Stimulated activated naive B cell treated with anti-CD40 and anti-IgM and Interleukin-4, amounts not matched to agents 10 μg/mL and 1 μg/mL and 100 μg/mL, for 72 hours (primary cell): ENCODE measurements around the gene SMIM17.

Experiments used
- ATAC-seq, 2 donors: fragments of 150-1000 bp; cut with Tn5 transposase; replicated peaks; 2 replicates each; pipeline ENCODE4 v1.10.0; 2021; ENCODE audit warnings: moderate library complexity in 1 of 2
- DNase-seq: peaks from one replicate; pipeline ENCODE4 v3.0.0; 2021
- H3K27ac Mint-ChIP-seq: one replicate; pipeline ENCODE4 v1.8.0; 2022; ENCODE audit warnings: mild to moderate bottlenecking, mixed read lengths
- H3K27me3 Mint-ChIP-seq, 2 donors: one replicate each; pipeline ENCODE4 v1.8.0; 2022; ENCODE audit warnings: mixed read lengths in 2 of 2
- H3K36me3 Mint-ChIP-seq, 2 donors: one replicate each; pipeline ENCODE4 v1.8.0; 2022; ENCODE audit warnings: mixed read lengths in 2 of 2, mild to moderate bottlenecking in 1 of 2
- H3K4me1 Mint-ChIP-seq, 2 donors: one replicate each; pipeline ENCODE4 v1.8.0; 2022; ENCODE audit warnings: mixed read lengths in 2 of 2, mild to moderate bottlenecking in 1 of 2
- H3K4me3 Mint-ChIP-seq, 2 donors: one replicate each; pipeline ENCODE4 v1.8.0; 2022; ENCODE audit warnings: mild to moderate bottlenecking in 2 of 2, mixed read lengths in 2 of 2, moderate library complexity in 1 of 2
- H3K9me3 Mint-ChIP-seq, 2 donors: one replicate each; pipeline ENCODE4 v1.8.0; 2022; ENCODE audit warnings: mixed read lengths in 2 of 2, mild to moderate bottlenecking in 1 of 2

SMIM17 gene

GRCh38 chr19:56622374-56622773 is 20.6 kb upstream of the SMIM17 start:
- H3K27me3 Mint-ChIP-seq: no peaks in the 10 kb centered on the region
- peaks cover 75 to 85% of the 10 kb centered on the region in 2 donors for H3K36me3 Mint-ChIP-seq
- H3K27ac Mint-ChIP-seq: no peak overlapping the region
- ATAC-seq: no peak
- no peak overlapping the region for H3K4me3 Mint-ChIP-seq
- no peak for DNase-seq
- H3K9me3 Mint-ChIP-seq: peaks cover 23 to 28% of the 10 kb centered on the region in 2 donors
- peaks cover 0 to 3% of the 10 kb centered on the region in 2 donors for H3K4me1 Mint-ChIP-seq

DNA sequence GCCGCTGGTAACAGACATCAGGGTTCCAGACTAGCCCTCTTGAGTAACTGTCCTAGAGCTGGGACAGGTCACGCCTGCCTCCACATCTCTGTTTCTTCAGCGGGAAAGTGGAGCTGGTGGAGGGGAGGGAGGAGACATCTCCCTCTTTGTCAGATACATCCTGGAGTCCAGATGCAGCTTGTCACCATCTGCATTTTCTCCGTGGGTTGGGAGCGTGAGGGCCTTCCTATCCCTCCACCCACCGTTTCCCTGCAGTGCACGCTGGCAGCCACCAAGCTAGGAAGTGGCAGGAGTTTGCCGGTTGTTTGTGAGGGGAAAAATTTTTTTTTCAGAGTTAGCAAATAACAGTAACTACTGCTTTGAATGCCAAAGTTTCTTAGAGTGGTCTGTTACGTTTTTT is 20.0 kb upstream of the SMIM17 start:
- Mint-ChIP-seq H3K9me3 (peaks cover 17 to 29% of the 10 kb centered on the region in 2 donors), H3K27me3 (no peaks in the 10 kb centered on the region)

GRCh38 chr19:56625708-56626107 is 17.3 kb upstream of the SMIM17 start:
- DNase-seq: no peak
- ATAC-seq: no peak
- no peak overlapping the region for H3K4me3 Mint-ChIP-seq
- H3K9me3 Mint-ChIP-seq: peaks cover 26 to 34% of the 10 kb centered on the region in 2 donors
- H3K27me3 Mint-ChIP-seq: no peaks in the 10 kb centered on the region
- peaks cover 67 to 72% of the 10 kb centered on the region in 2 donors for H3K36me3 Mint-ChIP-seq
- no peak overlapping the region for H3K27ac Mint-ChIP-seq
- no peaks in the 10 kb centered on the region for H3K4me1 Mint-ChIP-seq

More for the DNA sequence above, 20.0 kb upstream of the SMIM17 start:
- Mint-ChIP-seq H3K27ac (no peak overlapping the region), H3K36me3 (peaks cover 74 to 85% of the 10 kb centered on the region in 2 donors), H3K4me1 (peaks cover 0 to 3% of the 10 kb centered on the region in 2 donors), H3K4me3 (no peak overlapping the region)
- no peak for DNase-seq
- ATAC-seq: no peak

GRCh38 chr19:56633021-56633420 is 9.9 kb upstream of the SMIM17 start:
- Mint-ChIP-seq H3K27ac (no peak overlapping the region), H3K36me3 (peaks cover 14 to 25% of the 10 kb centered on the region in 2 donors), H3K4me3 (no peak overlapping the region), H3K9me3 (peaks cover 31 to 44% of the 10 kb centered on the region in 2 donors), H3K4me1 (no peaks in the 10 kb centered on the region), H3K27me3 (peaks cover 4 to 5% of the 10 kb centered on the region in 2 donors)
- DNase-seq (no peak), ATAC-seq (no peak)

DNA sequence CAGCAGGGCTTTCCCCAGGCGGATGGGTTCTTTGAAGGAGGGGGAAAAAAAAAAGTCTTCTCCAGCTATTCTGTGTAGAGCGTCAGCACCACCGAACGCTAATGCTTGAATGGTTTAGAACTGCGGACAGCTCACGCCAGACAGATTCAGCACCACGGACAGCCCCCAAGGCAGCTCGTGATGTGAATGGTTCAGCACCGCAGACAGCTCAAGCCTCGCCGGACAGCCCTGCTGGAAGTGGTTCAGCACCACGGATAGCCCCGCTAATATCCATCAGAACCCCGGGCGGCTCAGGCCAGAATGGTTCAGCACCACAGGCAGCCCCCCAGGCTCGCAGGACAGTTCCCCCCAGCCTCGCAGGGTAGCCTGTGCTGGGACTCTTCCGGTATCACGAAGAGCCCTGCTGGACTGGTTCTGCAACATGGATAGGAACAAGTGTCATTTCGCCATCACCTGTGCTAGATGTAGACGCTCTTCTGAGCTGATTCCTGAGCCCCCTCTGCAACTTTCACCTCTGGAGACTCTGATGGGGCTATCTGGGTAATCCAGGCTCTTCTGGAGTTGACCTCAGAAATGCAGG is 4.9 kb upstream of the SMIM17 start:
- peak; percentile 68 to 77 for ATAC-seq
- Mint-ChIP-seq H3K27me3 (peaks cover 10 to 33% of the 10 kb centered on the region in 2 donors), H3K9me3 (peaks cover 23 to 29% of the 10 kb centered on the region in 2 donors), H3K36me3 (peaks cover 12 to 19% of the 10 kb centered on the region in 2 donors), H3K27ac (no peak overlapping the region), H3K4me1 (peaks cover 0 to 2% of the 10 kb centered on the region in 2 donors), H3K4me3 (no peak overlapping the region)
- DNase-seq: peak; percentile 58

DNA sequence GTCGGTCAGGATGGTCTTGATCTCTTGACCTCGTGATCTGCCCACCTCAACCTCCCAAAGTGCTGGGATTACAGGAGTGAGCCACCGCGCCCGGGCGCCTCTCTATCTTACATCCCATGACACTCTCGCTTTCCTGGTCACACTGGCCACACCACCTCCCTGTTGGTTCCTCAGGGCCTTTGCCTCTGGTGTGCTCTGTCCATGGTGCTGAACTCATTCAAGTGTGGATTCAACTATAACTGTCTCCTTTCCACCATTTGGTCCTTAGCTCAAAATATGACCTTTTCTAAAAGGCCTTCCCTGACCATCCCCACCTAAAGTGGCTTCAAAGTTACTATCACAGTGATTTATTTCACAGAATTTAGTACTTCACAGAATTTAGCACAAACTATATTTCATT is 3.7 kb upstream of the SMIM17 start:
- ATAC-seq (no peak), DNase-seq (no peak)
- Mint-ChIP-seq H3K27me3 (peaks cover 19 to 42% of the 10 kb centered on the region in 2 donors), H3K4me1 (peaks cover 5 to 6% of the 10 kb centered on the region in 2 donors), H3K4me3 (no peak overlapping the region), H3K27ac (no peak overlapping the region), H3K9me3 (peaks cover 21 to 30% of the 10 kb centered on the region in 2 donors), H3K36me3 (peaks cover 16 to 23% of the 10 kb centered on the region in 2 donors)

DNA sequence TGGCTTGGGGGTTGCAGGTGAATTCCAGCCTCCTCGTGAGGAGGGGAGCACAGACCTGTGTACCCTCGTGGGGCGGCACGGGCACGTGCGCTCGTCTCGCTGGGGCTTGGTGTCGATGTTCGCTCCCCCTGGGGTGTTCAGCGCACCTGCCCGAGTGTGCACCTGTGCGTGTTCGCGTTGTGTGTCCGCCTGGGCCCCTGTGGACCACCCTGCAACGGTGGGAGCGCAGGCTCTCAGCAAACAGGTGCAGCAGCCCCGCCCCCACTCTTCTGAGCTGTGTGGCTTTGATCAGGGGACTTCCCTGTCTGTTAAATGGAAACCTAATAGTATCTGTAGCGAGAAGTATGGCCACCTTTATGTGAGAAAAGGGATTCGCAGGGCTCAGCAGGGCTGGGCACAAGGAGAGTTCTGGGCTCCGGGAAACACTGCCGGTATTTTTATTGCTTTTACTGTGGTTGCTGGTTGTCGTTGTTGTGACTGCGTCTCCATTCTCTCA is 549 bp downstream of the SMIM17 start:
- Mint-ChIP-seq H3K27me3 (peaks cover 33 to 52% of the 10 kb centered on the region in 2 donors), H3K4me1 (peaks cover 5 to 6% of the 10 kb centered on the region in 2 donors), H3K36me3 (peaks cover 26 to 28% of the 10 kb centered on the region in 2 donors), H3K4me3 (no peak overlapping the region), H3K27ac (no peak overlapping the region), H3K9me3 (peaks cover 29 to 34% of the 10 kb centered on the region in 2 donors)
- peak in 1 of 2 donors; percentile 50 for ATAC-seq
- no peak for DNase-seq

- H3K4me1 Mint-ChIP-seq: no peaks in the 10 kb centered on the region
- H3K27ac Mint-ChIP-seq: no peak overlapping the region
- H3K27me3 Mint-ChIP-seq: peaks cover 3 to 17% of the 10 kb centered on the region in 2 donors
- ATAC-seq (no peak), DNase-seq (no peak)
- peaks cover under 1 to 3% of the 10 kb centered on the region in 2 donors for H3K36me3 Mint-ChIP-seq
- H3K9me3 Mint-ChIP-seq: peaks cover 15 to 22% of the 10 kb centered on the region in 2 donors
- H3K4me3 Mint-ChIP-seq: no peak overlapping the region
Measured at GRCh38 chr19:56654151-56654550, 11.2 kb downstream of the SMIM17 start.

DNA sequence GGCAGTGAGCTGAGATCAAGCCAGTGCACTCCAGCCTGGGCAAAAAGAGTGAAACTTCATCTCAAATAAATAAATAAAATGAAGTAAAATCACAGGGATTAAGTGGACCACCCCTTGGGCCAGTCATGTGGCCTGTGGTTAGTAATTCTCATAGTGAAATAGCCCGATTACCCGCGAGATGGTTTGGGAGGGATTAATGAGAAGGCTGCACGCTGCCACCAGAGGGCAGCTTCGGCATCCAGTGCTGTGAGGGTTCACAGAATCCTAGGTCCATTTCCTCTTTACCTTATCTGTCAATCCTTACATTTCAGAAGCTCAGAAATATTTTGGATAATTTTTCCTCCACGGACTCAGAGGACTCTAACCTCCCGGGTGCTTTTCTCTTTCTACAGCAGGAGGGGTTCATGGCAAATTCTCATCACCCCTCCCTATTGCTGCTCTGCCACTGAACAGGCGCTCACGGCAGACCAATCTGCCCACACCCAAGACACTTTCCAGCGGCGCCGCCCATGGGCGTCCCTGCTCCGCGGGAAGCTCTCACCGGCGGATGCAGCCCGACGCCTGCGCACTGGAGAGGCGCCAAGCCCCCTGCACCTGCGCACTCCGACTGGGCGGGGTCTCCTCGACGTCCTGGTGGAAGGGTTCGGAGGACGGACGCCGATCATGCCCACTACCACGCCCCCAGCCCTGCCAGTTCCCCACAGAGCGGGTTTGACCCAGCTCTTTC is 17.6 kb downstream of the SMIM17 start:
- H3K9me3 Mint-ChIP-seq: peaks cover 0 to 13% of the 10 kb centered on the region in 2 donors

DNA sequence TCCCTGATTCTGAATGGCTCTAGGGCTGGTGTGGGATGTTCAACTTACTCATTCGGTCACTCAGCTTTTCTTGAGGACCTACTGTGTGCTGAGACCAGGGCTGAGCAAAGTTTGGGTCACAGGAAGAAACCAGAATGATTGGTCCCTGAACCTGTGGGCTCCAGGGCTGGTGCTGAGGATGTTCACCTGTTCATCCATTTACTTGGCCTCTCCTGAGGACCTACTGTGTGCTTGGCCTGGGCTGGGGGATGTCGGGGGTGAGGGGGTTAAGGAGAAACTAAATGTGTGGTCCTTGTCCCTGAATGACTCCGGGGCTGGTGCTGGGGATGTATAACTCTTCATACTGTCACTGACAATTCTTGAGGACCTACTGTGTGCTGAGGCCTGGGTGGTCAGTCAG is 18.3 kb downstream of the SMIM17 start:
- ATAC-seq (no peak), DNase-seq (no peak)
- peaks cover 0 to 9% of the 10 kb centered on the region in 2 donors for H3K4me1 Mint-ChIP-seq
- H3K27ac Mint-ChIP-seq: no peak overlapping the region
- H3K4me3 Mint-ChIP-seq: peak overlapping the region in 1 of 2 donors; percentile 79
- H3K36me3 Mint-ChIP-seq: peaks cover 38 to 39% of the 10 kb centered on the region in 2 donors
- peaks cover 0 to 14% of the 10 kb centered on the region in 2 donors for H3K27me3 Mint-ChIP-seq
- H3K9me3 Mint-ChIP-seq: peaks cover 0 to 13% of the 10 kb centered on the region in 2 donors

More for the DNA sequence above, 17.6 kb downstream of the SMIM17 start:
- ATAC-seq (peak; percentile 86 to 89), DNase-seq (peak; percentile 21)
- H3K27me3 Mint-ChIP-seq: peaks cover 0 to 14% of the 10 kb centered on the region in 2 donors
- peaks cover 33 to 36% of the 10 kb centered on the region in 2 donors for H3K36me3 Mint-ChIP-seq
- H3K4me3 Mint-ChIP-seq: peak overlapping the region; percentile 65 to 79
- peaks cover 0 to 9% of the 10 kb centered on the region in 2 donors for H3K4me1 Mint-ChIP-seq
- no peak overlapping the region for H3K27ac Mint-ChIP-seq

DNA sequence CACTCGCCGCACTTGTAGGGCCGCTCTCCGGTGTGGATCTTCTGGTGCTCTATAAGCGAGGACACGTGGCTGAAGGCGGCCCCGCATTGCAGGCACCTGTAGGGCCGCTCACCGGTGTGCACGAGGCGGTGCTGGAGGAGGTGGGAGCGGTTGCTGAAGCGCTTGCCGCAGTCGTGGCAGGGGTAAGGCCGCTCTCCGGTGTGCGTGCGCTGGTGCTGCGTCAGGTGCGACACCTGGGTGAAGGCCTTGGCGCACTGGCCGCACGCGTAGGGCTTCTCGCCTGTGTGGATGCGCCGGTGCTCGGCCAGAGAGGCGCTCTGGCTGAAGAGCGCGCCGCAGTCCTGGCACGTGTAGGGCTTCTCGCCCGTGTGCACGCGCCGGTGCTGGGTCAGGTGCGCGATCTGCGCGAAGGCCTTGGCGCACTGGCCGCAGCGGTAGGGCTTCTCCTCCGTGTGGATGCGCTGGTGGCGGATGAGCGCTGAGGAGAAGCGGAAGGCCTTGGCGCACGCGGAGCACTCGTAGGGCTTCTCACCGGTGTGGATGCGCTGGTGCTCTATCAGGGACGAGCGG is 21.1 kb downstream of the SMIM17 start:
- Mint-ChIP-seq H3K9me3 (peaks cover 4 to 9% of the 10 kb centered on the region in 2 donors), H3K27me3 (peaks cover 0 to 7% of the 10 kb centered on the region in 2 donors), H3K4me1 (peaks cover 3 to 15% of the 10 kb centered on the region in 2 donors), H3K4me3 (no peak overlapping the region), H3K27ac (no peak overlapping the region), H3K36me3 (peaks cover 46 to 48% of the 10 kb centered on the region in 2 donors)
- ATAC-seq: no peak
- no peak for DNase-seq

DNA sequence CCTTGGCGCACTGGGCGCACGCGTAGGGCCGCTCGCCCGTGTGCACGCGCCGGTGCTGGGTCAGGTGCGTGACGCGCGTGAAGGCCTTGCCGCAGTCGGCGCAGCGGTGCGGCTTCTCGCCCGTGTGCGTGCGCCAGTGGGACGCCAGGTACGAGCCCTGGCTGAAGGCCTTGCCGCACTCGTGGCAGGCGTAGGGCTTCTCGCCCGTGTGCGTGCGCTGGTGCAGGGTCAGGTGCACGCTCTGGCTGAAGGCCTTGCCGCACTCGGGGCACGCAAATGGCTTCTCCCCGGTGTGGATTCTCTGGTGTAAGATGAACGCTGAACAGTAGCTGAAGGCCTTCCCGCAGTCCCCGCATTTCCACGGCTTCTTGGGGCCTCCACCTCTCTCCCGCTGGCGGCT is 21.6 kb downstream of the SMIM17 start:
- no peak overlapping the region for H3K27ac Mint-ChIP-seq
- H3K36me3 Mint-ChIP-seq: peaks cover 47 to 50% of the 10 kb centered on the region in 2 donors
- H3K4me1 Mint-ChIP-seq: peaks cover 3 to 17% of the 10 kb centered on the region in 2 donors
- DNase-seq: no peak
- ATAC-seq: no peak
- no peak overlapping the region for H3K4me3 Mint-ChIP-seq
- peaks cover 0 to 2% of the 10 kb centered on the region in 2 donors for H3K27me3 Mint-ChIP-seq
- H3K9me3 Mint-ChIP-seq: peaks cover 4 to 7% of the 10 kb centered on the region in 2 donors

- Mint-ChIP-seq H3K4me3 (no peak overlapping the region), H3K27ac (no peak overlapping the region), H3K27me3 (no peaks in the 10 kb centered on the region), H3K4me1 (peaks cover 18 to 28% of the 10 kb centered on the region in 2 donors), H3K9me3 (peaks cover 2 to 4% of the 10 kb centered on the region in 2 donors), H3K36me3 (peaks cover 39 to 50% of the 10 kb centered on the region in 2 donors)
- DNase-seq: no peak
- ATAC-seq: no peak
Measured at GRCh38 chr19:56667311-56667870, 24.4 kb downstream of the SMIM17 start.

DNA sequence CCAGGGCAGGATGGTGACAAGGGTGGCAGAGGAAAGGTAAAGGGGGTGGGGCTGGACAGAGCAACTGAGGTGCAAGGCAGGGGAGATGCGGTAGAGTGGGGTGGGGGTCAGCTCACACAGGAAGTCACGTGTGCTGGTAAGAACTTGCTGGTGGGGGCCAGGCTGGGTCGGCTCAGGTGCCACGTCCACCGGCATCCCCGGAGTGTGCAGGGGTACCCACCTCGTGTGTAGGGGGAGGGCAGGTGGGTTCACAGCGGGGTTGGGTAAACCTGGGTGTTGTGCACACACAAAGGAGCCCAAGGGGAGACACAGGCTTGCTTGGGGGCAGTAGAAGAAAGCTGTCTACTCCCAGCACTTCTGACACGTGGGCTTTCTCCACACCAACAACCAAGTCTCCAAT is 25.7 kb downstream of the SMIM17 start:
- DNase-seq (no peak), ATAC-seq (no peak)
- Mint-ChIP-seq H3K36me3 (peaks cover 31 to 41% of the 10 kb centered on the region in 2 donors), H3K4me1 (peaks cover 18 to 28% of the 10 kb centered on the region in 2 donors), H3K27me3 (no peaks in the 10 kb centered on the region), H3K4me3 (no peak overlapping the region), H3K27ac (no peak overlapping the region), H3K9me3 (peaks cover 2 to 4% of the 10 kb centered on the region in 2 donors)
